Globus pallidus (tissue), 1 donor: Measurements from ENCODE around the gene C1orf167.
A peak's percentile ranks its signal among the peaks of the same experiment; 100 is the strongest.

ENCODE experiments used
- DNase-seq: peaks from one replicate; pipeline ENCODE4 v3.0.0-alpha.2; 2015; ENCODE audit warnings: low spot score

C1orf167 gene, protein sequence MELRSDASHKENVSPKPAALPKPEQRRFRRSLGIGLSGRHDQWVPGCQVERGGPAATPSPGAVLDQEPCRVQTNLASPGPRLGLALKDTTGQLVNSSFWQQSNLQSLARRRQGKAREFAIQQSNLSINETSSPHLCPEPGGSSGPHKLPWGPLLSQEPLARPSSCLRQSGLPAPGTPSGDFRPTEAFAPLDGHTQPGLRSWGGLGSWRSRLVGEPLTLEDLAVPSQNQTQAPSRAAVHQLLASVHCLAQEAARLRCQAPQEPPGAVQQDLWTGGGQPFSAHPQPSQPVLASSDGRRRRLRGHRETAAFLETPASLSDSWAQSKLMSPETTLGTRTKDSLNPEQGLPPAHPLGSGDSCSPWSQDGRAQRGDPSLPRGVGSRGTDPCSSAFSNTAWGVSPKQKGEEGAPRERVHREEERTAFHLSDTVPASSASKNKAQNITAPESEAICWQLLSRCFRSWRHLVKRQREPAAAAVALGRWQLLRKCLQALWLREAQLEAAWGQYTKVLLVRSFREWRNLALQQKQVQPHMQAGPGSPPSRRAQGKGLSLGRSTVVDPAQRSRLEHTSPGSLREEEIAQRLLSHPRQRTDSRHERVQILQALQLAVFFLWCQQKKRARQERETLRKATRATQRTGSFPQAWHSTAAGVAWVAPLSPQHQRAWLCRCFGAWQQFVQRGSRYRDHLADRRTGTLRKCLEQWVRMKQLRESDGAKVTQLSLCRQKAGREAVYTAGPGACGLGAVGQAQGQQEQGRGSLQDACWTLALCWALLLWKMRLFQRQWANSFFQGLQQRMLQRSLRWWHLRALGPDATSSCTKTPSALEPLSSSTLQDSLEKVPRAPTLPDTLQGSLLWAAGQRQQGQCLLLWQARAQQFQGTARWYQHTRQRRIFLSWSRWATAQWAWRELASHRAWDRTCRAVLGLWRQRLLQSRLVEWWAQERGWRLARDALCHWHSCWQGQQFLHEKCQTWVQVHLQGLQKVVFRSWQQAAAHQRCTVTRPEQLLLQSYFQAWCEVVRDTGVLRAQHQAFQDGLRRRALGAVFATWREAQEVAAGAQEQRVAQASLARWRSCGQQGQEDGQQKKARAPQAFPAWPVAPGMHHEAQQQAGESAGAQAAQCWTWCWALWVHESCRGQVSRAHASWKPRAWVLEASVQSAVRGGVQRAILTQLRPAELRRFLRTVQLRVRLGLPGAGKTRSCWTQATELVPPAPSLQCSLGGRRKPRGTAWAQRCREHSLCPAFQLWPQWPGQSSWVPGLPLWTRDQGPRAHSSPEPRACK (N-terminal part only)

DNA sequence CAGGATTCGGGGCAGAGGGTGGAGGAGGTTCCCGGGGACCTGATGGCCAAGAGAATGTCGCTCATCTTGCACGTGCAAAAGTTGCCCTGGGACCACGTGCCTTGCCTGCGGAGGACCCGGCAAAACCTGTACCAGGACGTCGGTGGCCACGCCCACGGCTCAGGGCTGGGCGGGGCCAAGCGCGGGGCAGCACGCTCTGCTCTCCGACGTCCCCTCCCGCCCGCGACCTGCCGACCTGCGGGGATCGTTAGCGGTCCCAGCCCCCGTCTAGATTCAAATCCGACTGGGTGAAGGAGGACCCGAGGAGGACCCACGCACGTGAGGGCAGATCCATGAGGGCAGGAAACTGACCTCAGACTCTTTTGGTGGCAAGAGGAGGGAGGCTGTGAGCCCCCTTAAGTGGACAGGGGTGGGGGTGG lies at the start of gene C1orf167:
Gene C1orf167 (plus strand): TSS at position 206 of the 419 bp plus-strand sequence. CDS start 2,208 bp downstream, outside the sequence.
- DNase-seq, result no peak

DNA sequence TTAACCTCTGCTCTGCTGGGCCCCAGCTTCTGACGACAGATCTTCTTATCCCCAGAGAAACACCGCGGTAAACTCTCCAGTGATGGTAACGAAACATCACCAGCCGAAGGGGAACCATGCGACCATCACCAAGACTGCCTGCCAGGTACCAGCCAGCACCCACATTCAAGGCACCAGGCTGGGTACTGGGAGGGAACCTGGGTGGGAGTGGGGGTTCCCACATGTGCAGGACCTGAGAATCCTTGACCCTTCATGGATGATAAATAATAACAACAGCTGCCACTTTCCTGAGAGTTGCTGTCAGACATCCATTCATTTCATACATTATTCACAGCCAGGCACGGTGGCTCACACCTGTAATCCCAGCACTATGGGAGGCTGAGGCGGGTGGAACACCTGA lies 49.7 kb upstream of the C1orf167 start:
- no peak for DNase-seq

DNA sequence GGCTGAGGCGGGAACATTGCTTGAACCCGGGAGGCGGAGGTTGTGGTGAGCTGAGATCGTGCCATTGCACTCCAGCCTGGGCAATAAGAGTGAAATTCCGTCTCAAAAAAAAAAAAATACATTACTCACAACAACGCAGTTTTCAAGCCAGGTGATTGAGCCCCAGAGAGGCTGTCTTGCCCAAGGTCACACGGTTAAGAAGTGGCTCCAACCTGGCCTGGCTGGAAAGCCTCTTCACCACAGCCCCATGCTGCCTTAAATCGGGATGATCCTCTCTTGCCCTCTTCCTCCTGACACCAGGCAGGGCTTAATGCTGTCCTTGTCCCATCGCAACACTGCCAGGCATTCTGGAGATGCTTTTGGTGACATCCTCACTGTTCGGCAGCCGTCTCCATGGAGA lies 48.9 kb upstream of the C1orf167 start:
- no peak for DNase-seq

DNA sequence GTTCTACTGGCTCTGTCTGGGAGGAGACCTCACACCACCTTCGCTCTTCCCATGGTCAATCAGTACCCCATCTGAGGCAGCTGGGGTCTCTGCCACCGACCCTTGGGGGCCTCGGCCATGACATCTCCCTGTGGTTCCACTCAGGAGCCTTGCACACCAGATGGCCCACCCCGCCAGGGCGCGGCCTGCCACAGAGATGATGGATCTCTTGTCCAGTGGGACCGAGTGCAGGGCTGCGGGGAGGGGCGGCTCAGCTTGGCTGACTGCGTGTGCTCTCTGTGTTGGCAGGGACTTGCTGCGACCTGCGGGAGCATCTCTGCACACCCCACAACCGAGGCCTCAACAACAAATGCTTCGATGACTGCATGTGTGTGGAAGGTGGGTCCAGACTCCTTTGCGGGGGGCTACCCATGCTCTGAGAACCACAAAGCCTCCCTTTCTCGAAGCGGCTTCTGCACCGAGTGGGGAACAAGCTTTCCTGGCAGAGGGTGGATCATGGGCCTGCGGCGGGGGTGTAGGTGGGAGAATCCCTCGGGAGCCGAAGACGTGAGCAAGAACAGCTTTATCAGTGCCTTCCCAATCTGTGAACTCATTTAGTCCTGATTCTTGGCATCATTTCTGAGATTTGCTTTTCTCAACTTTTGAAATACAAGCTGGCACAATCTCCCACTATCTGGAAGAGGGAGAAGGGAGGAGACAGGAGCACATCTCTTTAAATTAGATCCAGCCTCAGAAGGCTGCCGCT lies 47.0 kb upstream of the C1orf167 start:
- DNase-seq, result no peak

DNA sequence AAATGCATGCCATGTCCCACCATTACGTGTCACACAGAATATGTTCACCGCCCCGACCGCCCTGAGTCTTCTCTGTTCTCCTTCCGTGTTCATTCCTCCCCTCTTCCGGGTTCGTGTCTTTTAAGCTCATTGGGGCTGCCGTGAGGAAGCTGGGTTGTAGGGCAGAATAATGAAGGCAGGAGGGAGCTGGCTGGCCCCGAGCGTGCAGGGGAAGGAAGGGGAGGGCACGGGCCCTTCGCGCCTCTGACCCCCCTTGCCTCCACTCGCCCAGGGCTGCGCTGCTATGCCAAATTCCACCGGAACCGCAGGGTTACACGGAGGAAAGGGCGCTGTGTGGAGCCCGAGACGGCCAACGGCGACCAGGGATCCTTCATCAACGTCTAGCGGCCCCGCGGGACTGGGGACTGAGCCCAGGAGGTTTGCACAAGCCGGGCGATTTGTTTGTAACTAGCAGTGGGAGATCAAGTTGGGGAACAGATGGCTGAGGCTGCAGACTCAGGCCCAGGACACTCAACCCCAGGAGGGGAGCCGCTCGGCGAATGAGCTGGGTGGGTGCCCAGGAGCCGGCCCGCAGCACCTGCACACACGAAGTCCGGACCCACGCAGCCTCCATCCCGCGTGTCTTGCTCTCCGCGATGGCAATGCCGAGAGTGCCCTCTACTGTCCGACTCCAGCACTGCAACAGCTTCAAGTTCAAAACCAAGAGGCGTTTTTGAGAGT lies 42.5 kb upstream of the C1orf167 start:
- peak; percentile 78 for DNase-seq

DNA sequence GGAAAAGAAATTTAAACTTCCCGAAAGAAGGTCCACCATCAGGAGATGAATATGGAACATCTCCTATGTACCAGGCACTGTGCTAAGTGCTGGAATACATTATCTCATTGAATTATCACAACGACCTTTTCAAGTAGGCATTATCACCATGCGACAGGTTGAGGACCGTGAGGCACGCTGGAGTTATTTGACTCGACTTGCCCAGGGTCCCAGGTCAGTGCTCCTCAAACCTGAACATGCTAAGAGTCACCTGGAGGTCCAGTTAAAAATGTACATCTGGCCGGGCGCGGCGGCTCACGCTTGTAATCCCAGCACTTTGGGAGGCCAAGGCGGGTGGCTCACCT lies 42.0 kb upstream of the C1orf167 start:
- DNase-seq, result no peak

DNA sequence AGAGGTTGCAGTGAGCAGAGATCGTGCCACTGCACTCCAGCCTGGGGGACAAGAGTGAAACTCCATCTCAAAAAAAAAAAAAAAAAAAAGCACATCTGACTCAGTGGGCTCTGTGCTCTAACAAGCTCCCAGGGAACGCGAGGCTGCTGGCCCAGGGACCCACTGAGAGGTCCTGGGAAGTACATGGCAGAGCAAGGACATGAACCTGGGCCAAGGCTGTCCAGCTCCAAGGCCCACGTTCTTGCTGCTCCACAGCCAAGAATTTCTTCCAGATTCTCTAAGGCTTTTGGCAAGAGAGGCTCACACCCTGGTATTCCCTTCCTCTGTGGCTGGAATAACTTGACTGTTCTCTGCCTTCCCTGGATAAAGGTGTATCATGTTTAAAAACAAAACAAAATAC lies 41.5 kb upstream of the C1orf167 start:
- DNase-seq, result no peak

DNA sequence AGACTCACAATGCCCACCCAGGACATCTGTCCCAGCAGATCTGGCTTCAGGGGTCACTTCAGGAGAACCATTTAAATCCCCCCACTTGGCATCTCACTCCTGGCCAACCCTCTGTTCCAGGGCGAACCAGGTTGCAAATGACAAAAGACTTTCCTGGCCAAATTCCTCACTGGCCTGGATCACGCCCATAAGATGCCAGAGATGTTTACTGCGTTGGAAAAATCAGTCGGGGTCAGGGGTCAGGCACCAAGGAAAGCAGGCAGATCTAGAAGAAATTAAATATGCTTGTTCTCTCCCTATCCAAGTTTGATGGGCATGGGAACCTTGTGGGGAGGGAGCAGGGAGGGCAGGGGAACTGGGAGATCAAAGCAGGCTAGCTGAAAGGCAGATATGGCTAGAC lies 40.7 kb upstream of the C1orf167 start:
- DNase-seq, result no peak

DNA sequence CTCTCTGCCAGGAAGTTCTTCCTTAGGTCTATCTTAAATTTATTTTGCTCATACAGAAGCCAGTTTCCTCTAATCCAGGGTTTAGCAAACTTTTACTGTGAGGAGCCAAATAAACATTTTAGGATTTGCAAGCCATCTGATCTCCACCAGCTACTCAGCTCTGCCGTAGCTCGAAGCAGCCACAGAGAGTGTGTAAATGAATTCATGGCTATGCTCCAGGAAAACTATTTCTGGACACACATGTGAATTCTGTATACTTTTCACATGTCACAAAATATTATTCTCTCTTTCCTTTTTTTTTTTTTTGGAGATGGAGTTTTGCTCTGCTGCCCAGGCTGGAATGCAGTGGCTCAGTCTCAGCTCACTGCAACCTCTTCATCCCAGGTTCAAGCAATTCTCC lies 39.5 kb upstream of the C1orf167 start:
- no peak for DNase-seq

DNA sequence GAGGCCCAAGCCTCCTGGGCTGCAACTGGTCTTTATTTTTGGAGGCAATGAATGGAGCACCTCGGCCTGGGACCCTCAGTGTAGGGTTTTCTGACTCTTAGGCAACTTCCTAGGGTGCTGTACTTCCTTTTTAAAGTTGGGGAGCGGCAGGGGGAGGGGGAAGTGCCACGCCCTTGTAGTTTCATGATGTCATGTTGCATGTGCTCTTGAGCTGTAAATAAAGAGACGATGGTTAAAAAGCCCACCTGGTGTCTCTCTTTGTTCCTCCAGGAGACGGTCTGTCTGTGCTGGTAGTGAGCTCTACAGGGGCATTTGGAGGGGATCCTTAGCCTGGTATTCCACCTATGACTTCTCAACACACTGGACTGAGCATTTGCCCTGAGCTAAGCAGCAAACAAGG lies 36.4 kb upstream of the C1orf167 start:
- DNase-seq, result no peak

DNA sequence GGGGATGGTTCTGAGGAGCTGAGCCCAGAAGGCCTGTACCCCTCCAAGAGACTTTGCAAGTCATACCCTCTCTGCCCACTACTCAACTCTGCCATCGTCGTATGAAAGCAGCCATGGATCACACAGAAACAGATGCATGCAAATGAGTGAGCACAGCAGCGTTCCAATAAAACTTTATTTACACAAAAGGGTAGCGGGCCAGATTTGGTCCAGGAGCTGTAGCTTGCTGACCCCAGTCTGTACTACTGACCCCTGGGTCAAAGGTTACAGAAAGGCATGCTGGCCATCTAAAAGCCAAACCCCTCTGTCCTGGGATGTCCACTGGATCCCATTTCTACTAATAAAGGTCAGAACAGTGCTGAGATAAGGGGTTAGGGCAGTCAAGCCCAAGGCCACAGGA lies 34.9 kb upstream of the C1orf167 start:
- no peak for DNase-seq

DNA sequence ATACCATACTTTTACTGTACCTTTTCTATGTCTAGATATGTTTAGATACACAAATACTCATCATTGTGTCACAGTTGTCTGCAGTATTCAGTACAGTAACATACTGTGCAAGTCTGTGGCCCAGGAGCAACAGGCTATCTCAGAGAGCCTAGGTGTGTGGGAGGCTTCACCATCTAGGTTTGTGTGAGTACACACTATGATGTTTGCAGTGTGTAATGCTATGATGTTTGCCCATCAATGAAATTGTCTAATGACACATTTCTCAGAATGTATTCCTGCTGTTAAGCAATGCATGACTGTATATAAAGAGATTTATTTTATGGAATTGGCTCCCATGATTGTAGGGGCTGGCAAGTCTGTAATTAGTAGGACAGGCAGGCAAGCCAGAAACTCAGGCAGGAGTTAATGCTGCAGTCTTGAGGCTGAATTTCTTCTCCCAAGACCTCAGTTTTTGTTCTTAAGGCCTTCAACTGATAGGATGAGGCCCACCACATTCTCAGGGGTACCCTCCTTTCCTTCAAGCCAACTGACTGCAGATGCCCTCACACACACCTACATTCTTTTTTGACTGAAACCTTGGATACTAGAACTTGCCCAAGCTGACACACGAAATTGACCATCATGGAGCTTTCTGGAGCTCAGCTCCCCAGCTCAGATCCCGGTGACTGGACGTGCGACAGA lies 33.7 kb upstream of the C1orf167 start:
- DNase-seq, result no peak

DNA sequence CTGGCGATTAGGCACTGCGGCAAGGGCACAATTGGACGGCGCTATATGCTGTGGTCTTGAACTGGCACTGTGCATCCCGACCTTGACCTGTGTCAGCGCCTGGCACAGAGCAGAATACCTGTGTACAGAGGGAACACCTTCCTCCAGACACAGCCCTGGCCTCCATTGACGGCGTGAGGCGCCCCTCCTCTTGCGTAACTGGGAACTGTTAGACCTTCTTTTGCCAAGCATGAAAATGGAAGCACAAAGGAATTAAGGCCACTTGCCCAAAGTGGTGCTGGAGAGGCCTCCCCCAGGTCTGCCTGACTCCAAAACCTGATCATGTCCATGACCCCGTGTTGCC lies 32.9 kb upstream of the C1orf167 start:
- DNase-seq, result no peak

DNA sequence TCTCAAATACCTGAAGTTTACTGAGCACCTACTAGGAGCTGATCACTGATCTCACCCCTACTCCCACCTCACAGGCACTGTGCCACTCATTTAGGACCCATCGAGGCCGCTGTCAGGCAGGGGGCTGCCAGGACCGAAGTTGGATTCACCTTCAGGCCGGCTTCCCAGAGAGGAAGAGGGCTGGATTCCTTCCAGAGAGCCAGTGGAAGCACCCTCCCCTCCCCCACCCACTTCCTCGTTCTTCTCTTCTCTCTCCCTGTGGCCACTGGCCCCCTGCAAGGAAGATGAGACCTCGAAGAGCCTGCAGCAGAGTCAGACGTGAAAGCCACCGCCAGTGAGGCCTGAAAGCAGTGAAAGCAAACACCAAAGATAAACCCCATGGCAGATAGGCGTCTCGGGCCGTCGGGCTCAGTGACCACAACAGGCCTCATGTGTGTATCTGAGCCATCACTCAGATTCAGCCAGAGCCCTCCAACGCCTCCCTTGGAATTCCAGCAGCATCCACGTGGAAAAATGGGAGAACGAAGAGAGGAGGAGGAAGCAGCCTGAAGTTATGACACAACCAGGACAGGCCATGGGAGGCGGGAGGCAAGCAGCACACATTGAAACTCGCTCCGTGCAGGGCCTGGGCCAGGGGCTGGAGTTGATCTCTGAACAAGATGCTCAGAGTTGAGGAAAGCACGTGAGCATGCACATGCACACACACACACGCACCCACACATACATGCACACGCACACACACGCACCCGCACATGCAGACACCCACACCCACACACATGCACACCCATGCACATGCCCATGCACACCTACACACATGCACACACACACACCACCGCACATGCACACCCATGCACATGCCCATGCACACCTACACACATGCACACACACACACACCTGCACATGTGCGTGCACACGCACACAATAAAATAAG lies 32.2 kb upstream of the C1orf167 start:
- no peak for DNase-seq

DNA sequence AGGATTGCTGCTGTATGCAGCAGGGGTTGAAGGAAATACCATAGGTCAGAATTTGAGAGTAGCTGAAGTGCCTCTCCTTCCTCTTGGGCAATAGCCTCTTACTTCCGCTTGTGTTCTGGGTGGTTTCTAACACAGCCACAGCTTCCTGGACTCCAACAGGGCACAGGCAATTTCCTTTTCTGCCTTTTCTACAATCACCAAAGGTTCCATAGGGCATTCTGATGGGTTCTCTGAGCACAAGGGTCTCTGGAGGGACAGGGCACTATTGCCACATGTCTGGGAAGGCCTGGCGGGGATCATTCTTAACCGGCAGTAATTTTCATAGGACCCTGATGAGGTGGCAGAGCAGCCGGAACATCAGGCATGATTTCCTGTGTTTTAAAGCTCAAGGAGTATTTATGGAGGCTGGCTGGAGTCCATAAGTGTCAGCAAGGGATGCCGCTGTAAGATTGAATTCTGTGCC lies 31.5 kb upstream of the C1orf167 start:
- DNase-seq, result no peak

DNA sequence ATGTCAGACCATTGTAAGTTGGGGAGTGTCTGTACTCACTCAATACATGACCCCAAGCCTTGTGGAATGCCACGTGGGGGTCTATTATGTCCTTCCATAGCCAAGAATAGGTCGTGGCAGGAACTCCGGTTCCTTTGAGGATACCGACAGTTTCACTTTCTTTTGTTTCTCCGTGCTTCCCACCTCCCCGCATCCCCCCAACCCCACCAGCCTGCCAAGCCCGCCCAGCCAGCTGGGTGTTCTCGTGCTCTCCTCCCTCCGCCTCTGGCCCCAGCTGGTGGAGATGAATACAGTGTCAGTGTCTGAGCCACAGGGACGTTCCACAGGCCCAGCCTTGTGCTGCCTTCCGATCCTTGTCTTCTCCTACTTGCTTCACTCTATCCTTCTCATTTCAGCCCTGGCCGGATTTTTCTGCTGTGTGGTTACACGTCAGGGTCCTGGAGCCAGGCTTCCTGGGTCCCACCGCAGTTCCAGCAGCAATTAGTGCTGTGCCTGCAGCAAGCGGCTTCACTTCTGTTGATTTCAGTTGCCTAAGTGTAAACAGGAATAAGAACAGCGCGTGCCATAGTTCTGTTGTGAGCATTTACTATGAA lies 30.2 kb upstream of the C1orf167 start:
- peak; percentile 95 for DNase-seq

DNA sequence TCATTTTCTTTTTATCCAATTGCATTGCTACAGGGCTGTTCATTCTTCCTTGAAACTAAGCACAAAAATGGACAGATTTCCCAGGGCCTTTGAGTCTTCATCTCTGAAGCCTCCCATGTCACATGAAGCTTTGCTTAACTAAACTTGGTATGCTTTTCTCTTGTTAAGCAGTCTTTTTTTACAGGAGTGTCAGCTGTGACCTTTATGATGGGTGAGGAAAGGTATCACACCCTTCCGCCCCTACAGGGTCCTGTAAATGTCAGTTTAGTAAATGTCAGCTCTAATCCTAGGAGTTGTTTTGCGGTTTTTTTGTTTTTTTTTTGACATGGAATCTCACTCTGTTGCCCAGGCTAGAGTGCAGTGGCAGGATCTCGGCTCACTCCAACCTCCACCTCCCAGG lies 28.7 kb upstream of the C1orf167 start:
- no peak for DNase-seq

DNA sequence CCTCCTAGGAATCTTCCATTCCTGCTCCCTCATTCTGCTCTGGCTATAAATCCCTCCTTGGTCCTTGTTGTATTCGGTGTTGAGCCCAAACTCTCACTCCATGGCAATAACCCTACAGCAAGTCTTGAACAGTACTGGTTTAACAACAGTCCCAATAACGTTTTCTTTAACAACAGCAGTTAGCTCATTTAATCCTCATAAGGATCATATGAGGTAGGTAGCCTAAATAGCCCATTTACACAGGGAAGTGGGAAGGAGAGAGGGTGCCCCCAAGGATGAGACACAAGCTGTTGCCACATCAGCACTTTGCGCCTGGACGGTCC lies 26.5 kb upstream of the C1orf167 start:
- no peak for DNase-seq
